HG03469 (cell line): ENCODE data around the gene UNK.
"Not testable (repeated sequence)": the region's sequence is repeated elsewhere in the genome, so short reads cannot be mapped to it uniquely, and the experiment has no call there.

Experiments used
- ATAC-seq: cut with Tn5 transposase; IDR thresholded peaks from one replicate; pipeline ENCODE4 v1.9.1; 2021; ENCODE audit warnings: mild to moderate bottlenecking, moderate library complexity, moderate number of reproducible peaks; ENCODE audit not compliant: unreplicated experiment

UNK gene

GRCh38 chr17:75753514-75754377, 30.9 kb upstream of the UNK start:
- no peak for ATAC-seq

- ATAC-seq = no peak
Observed at GRCh38 chr17:75754378-75755204, 30.0 kb upstream of the UNK start.

GRCh38 chr17:75755205-75755901, 29.3 kb upstream of the UNK start:
- ATAC-seq = no peak

- no peak for ATAC-seq
Observed at GRCh38 chr17:75755990-75756389, 28.6 kb upstream of the UNK start.

- no peak for ATAC-seq
Observed at GRCh38 chr17:75756451-75757085, 28.0 kb upstream of the UNK start.

GRCh38 chr17:75757086-75757681, 27.4 kb upstream of the UNK start:
- no peak for ATAC-seq

- no peak for ATAC-seq
Observed at GRCh38 chr17:75758131-75758905, 26.3 kb upstream of the UNK start.

GRCh38 chr17:75759457-75759856, 25.1 kb upstream of the UNK start:
- ATAC-seq = no peak

- not testable (repeated sequence) for ATAC-seq
Observed at GRCh38 chr17:75759978-75760640, 24.5 kb upstream of the UNK start.

- no peak for ATAC-seq
Observed at GRCh38 chr17:75762513-75763268, 21.9 kb upstream of the UNK start.

- no peak for ATAC-seq
Observed at GRCh38 chr17:75763269-75763607, 21.4 kb upstream of the UNK start.

- no peak for ATAC-seq
Observed at GRCh38 chr17:75763613-75764416, 20.8 kb upstream of the UNK start.

GRCh38 chr17:75764417-75764710, 20.2 kb upstream of the UNK start:
- ATAC-seq = no peak

- ATAC-seq = no peak
Observed at GRCh38 chr17:75764711-75765421, 19.7 kb upstream of the UNK start, which contains the start of gene GALK1. Gene GALK1, minus strand, starts transcription at chr17:75765192. Its CDS starts 56 bp downstream, at chr17:75765136.

- no peak for ATAC-seq
Observed at GRCh38 chr17:75765981-75766380, 18.6 kb upstream of the UNK start.

GRCh38 chr17:75767881-75768280, 16.7 kb upstream of the UNK start:
- no peak for ATAC-seq

GRCh38 chr17:75769536-75769935, 15.1 kb upstream of the UNK start:
- no peak for ATAC-seq
